ENCODE data around the gene MLST8.

MLST8 gene

GRCh38 chr16:2210386-2211365 lies 5.4 kb downstream of the MLST8 start, which contains the start of gene BRICD5:
Gene BRICD5, minus strand, starts transcription at chr16:2210863. Its CDS starts 30 bp downstream, at chr16:2210833.
- no peak for DNase-seq

- DNase-seq = no peak
Observed at GRCh38 chr16:2211923-2212347, 6.7 kb downstream of the MLST8 start.

- no peak for DNase-seq
Observed at GRCh38 chr16:2212362-2213324, 7.4 kb downstream of the MLST8 start.

- no peak for DNase-seq
Observed at GRCh38 chr16:2213817-2214718, 8.8 kb downstream of the MLST8 start.

- DNase-seq = no peak
Observed at GRCh38 chr16:2214719-2214968, 9.4 kb downstream of the MLST8 start, which contains the start of gene PGP. Gene PGP, minus strand, starts transcription at chr16:2214840. Its CDS starts 63 bp downstream, at chr16:2214777.

GRCh38 chr16:2216330-2216729 lies 11.1 kb downstream of the MLST8 start:
- no peak for DNase-seq

- DNase-seq = peak; percentile 100
Observed at GRCh38 chr16:2223221-2223941, 18.1 kb downstream of the MLST8 start, which contains the start of gene E4F1. Gene E4F1, plus strand, starts transcription at chr16:2223591. Its CDS starts 23 bp downstream, at chr16:2223614.

- DNase-seq = peak; percentile 43
Observed at GRCh38 chr16:2223942-2224486, 18.8 kb downstream of the MLST8 start.

- DNase-seq = no peak
Observed at GRCh38 chr16:2226245-2226793, 21.1 kb downstream of the MLST8 start.

- no peak for DNase-seq
Observed at GRCh38 chr16:2226918-2227317, 21.7 kb downstream of the MLST8 start.

- no peak for DNase-seq
Observed at GRCh38 chr16:2228161-2228824, 23.0 kb downstream of the MLST8 start.

GRCh38 chr16:2229091-2229490 lies 23.8 kb downstream of the MLST8 start:
- no peak for DNase-seq

GRCh38 chr16:2229632-2230250 lies 24.5 kb downstream of the MLST8 start:
- no peak for DNase-seq

- no peak for DNase-seq
Observed at GRCh38 chr16:2230376-2230775, 25.1 kb downstream of the MLST8 start.

GRCh38 chr16:2231016-2231931 lies 26.0 kb downstream of the MLST8 start:
- no peak for DNase-seq

- DNase-seq = no peak
Observed at GRCh38 chr16:2232094-2232990, 27.1 kb downstream of the MLST8 start.

GRCh38 chr16:2233046-2233775 lies 28.0 kb downstream of the MLST8 start:
- DNase-seq = no peak

All from activated CD4-positive, alpha-beta T cell treated with anti-CD3 and anti-CD28 coated beads, Interleukin-10, Interleukin-2, amounts not matched to agents 100 ng/mL and 50 ng/mL, durations not matched to agents 16 hours and 8 hours (primary cell).